Measurements from ENCODE around the gene CYP26A1.

The CYP26A1 gene

DNA sequence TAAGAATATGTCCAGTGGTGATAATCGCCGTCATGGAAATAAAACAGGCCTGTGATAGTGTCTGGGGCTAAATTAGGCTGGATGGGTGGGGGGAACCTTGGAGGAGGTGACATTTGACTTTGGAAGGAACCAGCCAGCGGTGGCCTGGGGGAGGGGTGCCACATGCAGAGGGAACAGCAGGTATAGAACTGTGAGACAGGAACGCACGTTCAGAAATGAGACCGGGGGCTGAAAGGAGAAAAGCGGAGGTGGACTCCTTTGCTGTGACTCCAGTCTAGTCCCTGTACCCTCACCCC, 2.6 kb upstream of the CYP26A1 start:
- Histone ChIP-seq H3K4me3 (ENCODE audit: insufficient read length, low read depth) (no peak overlapping the region), H3K36me3 (ENCODE audit: insufficient read depth, insufficient read length, low read length) (no peaks in the 10 kb centered on the region), H3K4me1 (ENCODE audit: insufficient read depth, insufficient read length) (peaks cover 4% of the 10 kb centered on the region), H3K27me3 (ENCODE audit: insufficient read depth, insufficient read length) (peaks cover 98% of the 10 kb centered on the region), H3K9me3 (ENCODE audit: insufficient read depth, low read length) (no peaks in the 10 kb centered on the region), H3K9ac (ENCODE audit: insufficient read length, low read depth) (no peak overlapping the region)
- TF ChIP-seq ZNF274 (IDR thresholded peaks at IDR 0.05; ENCODE audit: low read depth, low read length) (no peak), SUZ12 (IDR thresholded peaks at IDR 0.05; ENCODE audit: extremely low read depth, insufficient read depth, insufficient read length) (no peak), YY1 (IDR thresholded peaks at IDR 0.05; ENCODE audit: insufficient read depth, insufficient read length) (no peak)
- no peak for DNase-seq (ENCODE audit: low read depth, low spot score)

DNA sequence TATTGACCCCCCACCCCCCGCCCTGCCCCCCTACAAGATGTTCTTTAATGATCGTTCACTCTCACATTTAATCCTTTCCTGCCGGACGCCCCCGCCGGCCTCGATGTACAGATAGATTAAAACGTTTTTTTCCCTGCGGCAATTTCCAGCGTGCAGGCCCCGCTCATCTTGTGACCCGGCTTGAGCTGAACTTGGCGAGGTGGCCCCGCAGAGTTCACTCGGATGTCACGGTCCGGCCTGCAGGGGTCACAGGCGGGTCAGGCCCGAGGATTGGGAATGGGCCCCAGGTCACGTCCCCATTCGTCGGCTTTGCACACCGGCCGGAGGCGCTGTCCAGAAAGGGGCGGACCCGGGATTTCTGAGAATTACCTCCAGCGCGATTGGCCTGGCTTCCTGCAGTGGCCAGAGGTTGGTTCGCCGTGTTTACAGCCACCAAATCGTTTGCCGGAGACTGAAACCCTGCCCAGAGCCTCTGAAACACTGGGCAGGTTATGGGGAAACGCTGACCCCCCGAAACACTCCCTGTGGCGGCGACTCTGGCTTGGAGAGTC, 1.9 kb upstream of the CYP26A1 start:
- H3K27me3 ChIP-seq (ENCODE audit: insufficient read depth, insufficient read length), result peaks cover 98% of the 10 kb centered on the region
- no peak for DNase-seq (ENCODE audit: low read depth, low spot score)
- no peak overlapping the region for H3K9ac ChIP-seq (ENCODE audit: insufficient read length, low read depth)
- peaks cover 4% of the 10 kb centered on the region for H3K4me1 ChIP-seq (ENCODE audit: insufficient read depth, insufficient read length)
- H3K36me3 ChIP-seq (ENCODE audit: insufficient read depth, insufficient read length, low read length), result no peaks in the 10 kb centered on the region
- no peaks in the 10 kb centered on the region for H3K9me3 ChIP-seq (ENCODE audit: insufficient read depth, low read length)
- no peak for TF ChIP-seq ZNF274 (IDR thresholded peaks at IDR 0.05; ENCODE audit: low read depth, low read length)
- TF ChIP-seq YY1 (IDR thresholded peaks at IDR 0.05; ENCODE audit: insufficient read depth, insufficient read length), result no peak
- TF ChIP-seq SUZ12 (IDR thresholded peaks at IDR 0.05; ENCODE audit: extremely low read depth, insufficient read depth, insufficient read length), result no peak
- peak overlapping the region; percentile 30 for H3K4me3 ChIP-seq (ENCODE audit: insufficient read length, low read depth)

DNA sequence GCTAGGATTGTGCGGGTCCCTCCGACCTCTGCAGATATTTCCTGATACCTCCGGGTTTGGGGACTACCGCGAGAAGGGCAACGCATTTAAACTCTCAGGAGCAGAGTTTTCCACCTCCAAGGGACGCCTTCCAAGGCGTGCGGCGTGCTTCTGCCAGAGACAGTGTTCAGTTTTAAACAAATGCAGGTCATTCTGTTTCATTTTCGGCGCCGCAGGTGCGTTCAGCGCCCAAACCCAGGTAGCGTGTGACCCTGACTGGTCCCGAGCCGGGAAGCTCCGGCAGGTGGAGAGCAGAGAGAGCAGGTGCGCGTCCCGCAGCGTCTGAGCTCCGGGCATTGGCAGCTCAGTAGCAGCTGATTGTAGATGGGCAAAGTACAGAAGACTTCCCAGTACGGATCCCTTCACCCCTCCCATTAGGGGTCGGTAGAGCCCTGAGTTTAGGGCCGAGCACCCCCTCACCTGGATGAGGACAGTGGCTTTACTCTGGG, 1.4 kb upstream of the CYP26A1 start:
- H3K4me3 ChIP-seq (ENCODE audit: insufficient read length, low read depth), result peak overlapping the region; percentile 30
- H3K9ac ChIP-seq (ENCODE audit: insufficient read length, low read depth), result no peak overlapping the region
- no peak for DNase-seq (ENCODE audit: low read depth, low spot score)
- peaks cover 98% of the 10 kb centered on the region for H3K27me3 ChIP-seq (ENCODE audit: insufficient read depth, insufficient read length)
- H3K9me3 ChIP-seq (ENCODE audit: insufficient read depth, low read length), result no peaks in the 10 kb centered on the region
- TF ChIP-seq ZNF274 (IDR thresholded peaks at IDR 0.05; ENCODE audit: low read depth, low read length), result no peak
- TF ChIP-seq SUZ12 (IDR thresholded peaks at IDR 0.05; ENCODE audit: extremely low read depth, insufficient read depth, insufficient read length), result no peak
- no peak for TF ChIP-seq YY1 (IDR thresholded peaks at IDR 0.05; ENCODE audit: insufficient read depth, insufficient read length)
- H3K36me3 ChIP-seq (ENCODE audit: insufficient read depth, insufficient read length, low read length), result no peaks in the 10 kb centered on the region
- H3K4me1 ChIP-seq (ENCODE audit: insufficient read depth, insufficient read length), result peaks cover 2% of the 10 kb centered on the region

DNA sequence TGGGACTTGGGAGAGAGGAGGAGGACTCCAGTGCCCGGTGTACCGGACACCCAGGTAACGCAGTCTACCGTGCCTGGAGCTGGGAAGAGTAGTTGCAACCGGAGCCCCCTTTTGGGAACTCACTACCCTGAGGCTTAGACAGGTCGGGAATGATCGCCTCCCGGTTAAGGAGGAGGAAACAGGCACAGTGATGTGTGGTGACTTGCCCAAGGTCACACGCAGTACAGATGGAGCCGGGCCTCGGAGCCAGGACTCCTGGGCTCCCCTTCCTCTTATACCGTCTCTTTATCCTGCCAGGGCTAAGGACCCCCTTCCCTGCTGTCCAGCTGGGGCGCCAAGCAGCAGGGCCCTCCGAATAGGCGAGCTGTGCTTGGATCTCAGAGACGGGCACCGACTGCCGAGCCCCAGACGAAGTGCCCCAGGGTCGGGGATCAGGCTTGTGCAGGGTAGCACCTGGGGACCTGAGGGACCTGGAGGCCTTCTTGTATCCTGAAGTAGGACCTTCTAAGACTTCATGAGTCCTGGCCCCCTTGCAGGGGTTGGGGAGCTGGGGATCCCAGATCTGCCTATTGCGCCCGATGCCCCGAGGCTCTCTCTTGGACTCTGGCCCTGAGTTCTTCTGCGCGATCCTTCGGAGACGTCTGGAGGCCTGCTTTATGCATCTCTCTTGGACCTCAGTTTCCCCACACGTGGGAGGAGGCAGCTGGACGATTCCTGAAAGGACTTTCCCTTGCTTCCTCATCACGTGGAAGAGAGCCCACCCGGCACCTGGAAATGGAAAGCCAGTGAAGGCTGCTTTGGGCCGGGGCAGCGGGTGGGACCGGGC, 767 bp upstream of the CYP26A1 start:
- H3K9me3 ChIP-seq (ENCODE audit: insufficient read depth, low read length), result no peaks in the 10 kb centered on the region
- DNase-seq (ENCODE audit: low read depth, low spot score), result no peak
- TF ChIP-seq ZNF274 (IDR thresholded peaks at IDR 0.05; ENCODE audit: low read depth, low read length) (no peak), SUZ12 (IDR thresholded peaks at IDR 0.05; ENCODE audit: extremely low read depth, insufficient read depth, insufficient read length) (peak; percentile 62)
- no peak overlapping the region for H3K9ac ChIP-seq (ENCODE audit: insufficient read length, low read depth)
- peaks cover 97% of the 10 kb centered on the region for H3K27me3 ChIP-seq (ENCODE audit: insufficient read depth, insufficient read length)
- no peaks in the 10 kb centered on the region for H3K36me3 ChIP-seq (ENCODE audit: insufficient read depth, insufficient read length, low read length)
- peaks cover 2% of the 10 kb centered on the region for H3K4me1 ChIP-seq (ENCODE audit: insufficient read depth, insufficient read length)
- no peak overlapping the region for H3K4me3 ChIP-seq (ENCODE audit: insufficient read length, low read depth)

DNA sequence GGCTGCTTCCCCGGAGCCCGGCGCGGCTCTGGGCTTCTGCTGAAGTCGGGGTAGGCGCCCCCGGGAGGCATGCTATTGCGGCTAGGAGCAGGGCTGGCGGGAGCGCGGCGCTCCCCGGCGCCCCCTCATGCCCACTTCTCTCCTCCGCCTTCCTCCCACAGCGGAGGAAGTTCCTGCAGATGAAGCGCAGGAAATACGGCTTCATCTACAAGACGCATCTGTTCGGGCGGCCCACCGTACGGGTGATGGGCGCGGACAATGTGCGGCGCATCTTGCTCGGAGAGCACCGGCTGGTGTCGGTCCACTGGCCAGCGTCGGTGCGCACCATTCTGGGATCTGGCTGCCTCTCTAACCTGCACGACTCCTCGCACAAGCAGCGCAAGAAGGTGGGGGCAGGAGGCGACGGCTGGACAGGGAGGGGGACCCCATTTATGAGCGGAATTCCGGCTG, 479 bp downstream of the CYP26A1 start:
- H3K9me3 ChIP-seq (ENCODE audit: insufficient read depth, low read length), result no peaks in the 10 kb centered on the region
- no peak for DNase-seq (ENCODE audit: low read depth, low spot score)
- H3K27me3 ChIP-seq (ENCODE audit: insufficient read depth, insufficient read length), result peaks cover 94% of the 10 kb centered on the region
- H3K36me3 ChIP-seq (ENCODE audit: insufficient read depth, insufficient read length, low read length), result no peaks in the 10 kb centered on the region
- peaks cover 2% of the 10 kb centered on the region for H3K4me1 ChIP-seq (ENCODE audit: insufficient read depth, insufficient read length)
- peak overlapping the region; percentile 36 for H3K9ac ChIP-seq (ENCODE audit: insufficient read length, low read depth)
- H3K4me3 ChIP-seq (ENCODE audit: insufficient read length, low read depth), result peak overlapping the region; percentile 49
- TF ChIP-seq ZNF274 (IDR thresholded peaks at IDR 0.05; ENCODE audit: low read depth, low read length) (no peak), YY1 (IDR thresholded peaks at IDR 0.05; ENCODE audit: insufficient read depth, insufficient read length) (no peak), SUZ12 (IDR thresholded peaks at IDR 0.05; ENCODE audit: extremely low read depth, insufficient read depth, insufficient read length) (no peak)

DNA sequence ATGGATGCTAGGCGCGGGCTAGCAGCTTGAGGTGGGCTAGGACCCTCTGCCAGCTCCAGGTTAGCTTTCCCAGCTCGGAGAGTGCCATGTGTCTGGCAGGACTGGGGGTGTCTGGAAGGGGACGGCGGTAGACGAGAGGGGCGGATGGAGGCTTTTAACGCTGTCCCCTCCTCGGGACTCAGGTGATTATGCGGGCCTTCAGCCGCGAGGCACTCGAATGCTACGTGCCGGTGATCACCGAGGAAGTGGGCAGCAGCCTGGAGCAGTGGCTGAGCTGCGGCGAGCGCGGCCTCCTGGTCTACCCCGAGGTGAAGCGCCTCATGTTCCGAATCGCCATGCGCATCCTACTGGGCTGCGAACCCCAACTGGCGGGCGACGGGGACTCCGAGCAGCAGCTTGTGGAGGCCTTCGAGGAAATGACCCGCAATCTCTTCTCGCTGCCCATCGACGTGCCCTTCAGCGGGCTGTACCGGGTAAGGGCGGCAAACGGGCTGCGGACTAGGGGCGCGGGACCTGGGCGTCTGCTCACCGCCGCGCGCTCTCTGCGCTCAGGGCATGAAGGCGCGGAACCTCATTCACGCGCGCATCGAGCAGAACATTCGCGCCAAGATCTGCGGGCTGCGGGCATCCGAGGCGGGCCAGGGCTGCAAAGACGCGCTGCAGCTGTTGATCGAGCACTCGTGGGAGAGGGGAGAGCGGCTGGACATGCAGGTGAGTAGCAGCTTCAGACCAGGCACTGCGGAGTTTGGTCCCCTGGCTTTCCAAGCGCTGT, 1.1 kb downstream of the CYP26A1 start:
- peaks cover 94% of the 10 kb centered on the region for H3K27me3 ChIP-seq (ENCODE audit: insufficient read depth, insufficient read length)
- TF ChIP-seq ZNF274 (IDR thresholded peaks at IDR 0.05; ENCODE audit: low read depth, low read length) (no peak), YY1 (IDR thresholded peaks at IDR 0.05; ENCODE audit: insufficient read depth, insufficient read length) (no peak), SUZ12 (IDR thresholded peaks at IDR 0.05; ENCODE audit: extremely low read depth, insufficient read depth, insufficient read length) (no peak)
- no peaks in the 10 kb centered on the region for H3K9me3 ChIP-seq (ENCODE audit: insufficient read depth, low read length)
- H3K36me3 ChIP-seq (ENCODE audit: insufficient read depth, insufficient read length, low read length), result no peaks in the 10 kb centered on the region
- DNase-seq (ENCODE audit: low read depth, low spot score), result no peak
- H3K9ac ChIP-seq (ENCODE audit: insufficient read length, low read depth), result peak overlapping the region; percentile 53
- peak overlapping the region; percentile 49 for H3K4me3 ChIP-seq (ENCODE audit: insufficient read length, low read depth)
- peaks cover 2% of the 10 kb centered on the region for H3K4me1 ChIP-seq (ENCODE audit: insufficient read depth, insufficient read length)
